NCI-H524 treated with DMSO at 0.1 percent for 48 hours (cell line): ENCODE measurements around the gene TMEM40.
"Not testable (repeated sequence)": the region's sequence is repeated elsewhere in the genome, so short reads cannot be mapped to it uniquely, and the experiment has no call there.

Experiments
- DNase-seq: peaks from one replicate; lab custom pipeline; 2025; lab: John Stamatoyannopoulos, UW

TMEM40 gene

GRCh38 chr3:12775970-12776369 is 16.9 kb upstream of the TMEM40 start:
- not testable (repeated sequence) for DNase-seq

GRCh38 chr3:12775226-12775625 is 16.2 kb upstream of the TMEM40 start:
- DNase-seq, result no peak

DNA sequence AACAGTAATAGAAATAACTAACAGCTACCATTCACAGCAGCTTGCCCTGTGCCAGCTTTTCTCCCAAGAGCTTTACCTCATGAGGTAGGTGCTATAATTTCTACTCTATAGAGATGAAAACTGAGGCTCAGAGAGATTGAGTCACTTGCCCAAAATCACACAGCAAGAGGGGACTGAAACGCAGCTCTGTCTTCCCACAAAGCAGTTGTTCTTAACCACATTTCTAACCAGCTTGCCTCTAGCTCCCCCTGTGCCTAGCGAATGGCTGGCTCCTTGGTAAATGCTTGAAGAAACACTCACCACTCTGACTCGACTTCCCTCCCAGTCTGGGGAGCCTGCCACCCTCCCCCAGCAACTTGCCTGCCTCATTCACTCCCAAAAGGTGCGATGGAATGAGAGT is 15.6 kb upstream of the TMEM40 start:
- DNase-seq, result no peak

DNA sequence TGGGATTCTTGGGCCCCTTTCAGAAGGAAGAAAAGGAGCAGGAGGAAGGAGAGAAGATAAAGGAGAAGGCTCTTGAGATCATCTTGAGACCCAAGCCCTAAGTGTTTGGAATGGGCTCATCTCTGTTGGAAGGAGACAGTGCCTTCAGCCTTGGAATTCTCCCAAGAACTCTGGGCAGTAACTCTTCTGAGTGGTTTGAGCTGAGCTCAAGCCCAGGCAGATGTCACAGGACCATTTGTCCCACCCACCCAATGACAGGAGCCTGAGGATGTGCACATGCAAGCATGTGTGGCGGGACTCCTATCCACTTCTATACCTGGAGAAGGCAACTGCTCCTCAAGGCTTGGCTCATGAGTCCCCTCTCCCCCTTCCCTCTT is 14.6 kb upstream of the TMEM40 start:
- no peak for DNase-seq

DNA sequence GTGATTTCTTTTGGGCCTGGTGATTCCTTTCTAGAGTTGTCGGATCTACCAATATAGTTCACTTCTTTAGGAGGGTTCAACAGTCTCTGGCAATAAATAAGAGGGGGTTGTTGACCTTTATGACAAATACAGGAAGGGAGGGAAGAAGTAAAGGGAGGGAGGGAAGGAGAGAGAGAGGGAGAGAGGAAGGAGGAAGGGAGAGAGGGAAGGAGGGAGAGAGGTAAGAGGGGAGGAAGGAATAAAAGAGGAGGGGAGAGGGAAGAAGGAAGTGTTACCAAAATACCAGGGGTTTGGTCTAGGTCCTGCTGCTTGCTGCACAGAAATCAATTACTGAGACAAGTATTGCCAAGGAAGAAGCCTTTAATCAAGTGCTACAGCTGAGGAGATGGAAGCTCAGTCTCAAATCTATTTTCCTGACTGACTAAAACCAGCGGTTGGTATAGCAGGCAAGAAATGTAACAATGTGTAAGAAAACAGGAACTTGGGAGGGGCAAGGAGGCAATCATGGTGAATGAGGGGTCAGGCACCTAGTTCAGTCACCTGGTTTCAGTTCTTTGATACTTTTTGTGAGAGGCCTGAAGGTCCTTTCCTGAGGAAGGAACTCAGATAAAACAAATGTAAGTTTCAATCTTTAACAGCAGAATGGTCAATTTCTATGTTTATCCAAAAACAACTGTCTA is 14.1 kb upstream of the TMEM40 start:
- DNase-seq, result no peak

- no peak for DNase-seq
Observed at GRCh38 chr3:12772462-12772861, 13.4 kb upstream of the TMEM40 start.

GRCh38 chr3:12771236-12771635 is 12.2 kb upstream of the TMEM40 start:
- DNase-seq, result no peak

- no peak for DNase-seq
Observed at GRCh38 chr3:12769761-12770160, 10.7 kb upstream of the TMEM40 start.

- DNase-seq, result no peak
Observed at GRCh38 chr3:12768579-12769527, 9.8 kb upstream of the TMEM40 start.

DNA sequence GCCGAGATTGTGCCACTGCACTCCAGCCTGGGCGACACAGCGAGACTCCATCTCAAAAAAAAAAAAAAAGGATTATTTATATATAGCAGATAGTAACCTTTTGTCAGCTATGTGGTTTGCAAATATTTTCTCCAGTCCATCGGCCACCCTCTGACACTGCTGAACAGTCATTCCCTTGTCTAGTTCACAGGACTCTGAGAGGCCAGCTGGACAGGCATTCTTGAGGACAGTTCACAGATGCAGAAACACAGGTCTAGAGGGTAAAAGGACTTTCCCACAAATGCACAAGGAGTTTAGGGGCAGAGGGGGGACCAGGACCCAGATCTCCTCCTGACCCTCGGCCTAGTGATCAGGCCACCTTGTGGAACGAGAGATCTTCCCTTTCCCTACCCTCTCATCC is 7.5 kb upstream of the TMEM40 start:
- DNase-seq, result no peak

GRCh38 chr3:12764171-12764776 is 5.2 kb upstream of the TMEM40 start:
- DNase-seq, result no peak

- DNase-seq, result no peak
Observed at GRCh38 chr3:12759693-12760565, 870 bp upstream of the TMEM40 start.

GRCh38 chr3:12758025-12758781 is 856 bp downstream of the TMEM40 start:
- no peak for DNase-seq

GRCh38 chr3:12756635-12757034 is 2.4 kb downstream of the TMEM40 start:
- DNase-seq, result no peak

- no peak for DNase-seq
Observed at GRCh38 chr3:12756175-12756574, 2.9 kb downstream of the TMEM40 start.

- no peak for DNase-seq
Observed at GRCh38 chr3:12755754-12756153, 3.3 kb downstream of the TMEM40 start.

DNA sequence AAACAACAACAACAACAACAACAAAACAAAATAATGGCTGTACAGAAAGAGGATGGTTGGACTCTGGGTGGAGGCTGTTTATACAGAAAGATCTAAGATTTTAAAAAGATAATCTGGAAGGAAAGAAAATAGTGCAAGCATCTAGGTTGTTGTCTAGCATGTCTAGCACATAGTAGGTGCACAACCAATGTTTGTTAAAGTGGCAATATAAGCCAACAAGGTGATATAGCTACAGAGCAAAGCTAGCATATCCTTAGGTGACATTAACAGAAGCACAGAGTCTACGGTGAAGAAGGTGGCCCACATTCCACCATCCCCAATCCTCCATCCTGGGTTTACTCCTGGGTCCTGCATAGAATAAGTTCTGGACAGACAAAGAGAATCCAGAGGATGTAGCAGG is 4.7 kb downstream of the TMEM40 start:
- no peak for DNase-seq

- DNase-seq, result no peak
Observed at GRCh38 chr3:12753275-12754028, 5.6 kb downstream of the TMEM40 start.

GRCh38 chr3:12752809-12753208 is 6.2 kb downstream of the TMEM40 start:
- DNase-seq, result no peak

- DNase-seq, result no peak
Observed at GRCh38 chr3:12752102-12752501, 7.0 kb downstream of the TMEM40 start.
